H9 (cell line): ENCODE measurements around the gene SNX5. TPM values are rescaled to one million over a fixed set of nuclear protein-coding genes. Genes with fewer than 3 reads are reported as not detected.

Experiments used
- DNase-seq: peaks from one replicate; pipeline ENCODE4 v3.0.0-alpha.2; 2017
- H2AFZ ChIP-seq: one replicate; pipeline ENCODE4 v1.6.1; 2013; ENCODE audit warnings: mild to moderate bottlenecking, low read length, control low read depth, moderate library complexity
- H2AK5ac ChIP-seq: 2 replicates; pipeline ENCODE4 v1.6.1; 2013; ENCODE audit warnings: low read length, control low read depth, mixed read lengths; ENCODE audit not compliant: insufficient read length
- H2BK120ac ChIP-seq: one replicate; pipeline ENCODE4 v1.6.1; 2013; ENCODE audit warnings: low read depth, mild to moderate bottlenecking, low read length, control low read depth, inconsistent platforms; ENCODE audit not compliant: poor library complexity, severe bottlenecking
- H2BK12ac ChIP-seq: 2 replicates; pipeline ENCODE4 v1.6.1; 2013; ENCODE audit warnings: low read length, control low read depth, mixed read lengths, low read depth; ENCODE audit not compliant: insufficient read length
- H2BK15ac ChIP-seq: 2 replicates; pipeline ENCODE4 v1.6.1; 2013; ENCODE audit warnings: low read depth, low read length, control low read depth
- H2BK20ac ChIP-seq: one replicate; pipeline ENCODE4 v1.6.1; 2013; ENCODE audit warnings: low read depth, mild to moderate bottlenecking, low read length, control low read depth, inconsistent platforms; ENCODE audit not compliant: poor library complexity, severe bottlenecking
- H2BK5ac ChIP-seq: 2 replicates; pipeline ENCODE4 v1.6.1; 2013; ENCODE audit warnings: low read length, control low read depth, mixed read lengths; ENCODE audit not compliant: insufficient read length
- H3K14ac ChIP-seq: 2 replicates; pipeline ENCODE4 v1.6.1; 2013; ENCODE audit warnings: low read length, control low read depth; ENCODE audit not compliant: insufficient read depth
- H3K18ac ChIP-seq: 2 replicates; pipeline ENCODE4 v1.6.1; 2013; ENCODE audit warnings: low read depth, mild to moderate bottlenecking, mixed read lengths, low read length, control low read depth; ENCODE audit not compliant: insufficient read length
- H3K23ac ChIP-seq: 2 replicates; pipeline ENCODE4 v1.6.1; 2013; ENCODE audit warnings: low read length, control low read depth, mixed read lengths, low read depth; ENCODE audit not compliant: insufficient read length
- H3K23me2 ChIP-seq: 2 replicates; pipeline ENCODE4 v1.6.1; 2013; ENCODE audit warnings: low read depth, mild to moderate bottlenecking, mixed read lengths, low read length, control low read depth; ENCODE audit not compliant: insufficient read length, poor library complexity, severe bottlenecking
- H3K27ac ChIP-seq: 2 replicates; pipeline ENCODE4 v1.5.1; 2013; ENCODE audit warnings: low read length, control low read depth, mixed read lengths, low read depth; ENCODE audit not compliant: insufficient read length
- H3K27me3 ChIP-seq: 2 replicates; pipeline ENCODE4 v1.6.1; 2013; ENCODE audit warnings: low read length, control low read depth, inconsistent platforms; ENCODE audit not compliant: insufficient read depth
- H3K4ac ChIP-seq: 2 replicates; pipeline ENCODE4 v1.6.1; 2013; ENCODE audit warnings: low read depth, mild to moderate bottlenecking, control low read depth, inconsistent platforms, low read length, moderate library complexity
- H3K4me1 ChIP-seq: 2 replicates; pipeline ENCODE4 v1.6.1; 2013; ENCODE audit warnings: low read length, control low read depth, inconsistent platforms; ENCODE audit not compliant: insufficient read depth
- H3K4me2 ChIP-seq: 2 replicates; pipeline ENCODE4 v1.6.1; 2013; ENCODE audit warnings: low read length, control low read depth, mixed read lengths; ENCODE audit not compliant: insufficient read length, insufficient read depth
- H3K56ac ChIP-seq: 2 replicates; pipeline ENCODE4 v1.6.1; 2013; ENCODE audit warnings: low read depth, mild to moderate bottlenecking, mixed read lengths, low read length, control low read depth; ENCODE audit not compliant: insufficient read length
- H3K79me1 ChIP-seq: 2 replicates; pipeline ENCODE4 v1.6.1; 2013; ENCODE audit warnings: low read depth, mild to moderate bottlenecking, moderate library complexity, low read length, control low read depth, inconsistent platforms; ENCODE audit not compliant: insufficient read depth, poor library complexity, severe bottlenecking
- H3K79me2 ChIP-seq: 2 replicates; pipeline ENCODE4 v1.6.1; 2013; ENCODE audit warnings: low read length, control low read depth, inconsistent platforms; ENCODE audit not compliant: insufficient read depth
- H3K9ac ChIP-seq: 2 replicates; pipeline ENCODE4 v1.6.1; 2013; ENCODE audit warnings: low read length, control low read depth, mixed read lengths; ENCODE audit not compliant: insufficient read length; ENCODE audit errors: extremely low read depth
- H3K9me3 ChIP-seq: one replicate; pipeline ENCODE4 v1.6.1; 2013; ENCODE audit warnings: low read depth, low read length, inconsistent platforms; ENCODE audit not compliant: control insufficient read depth
- H3T11ph ChIP-seq: one replicate; pipeline ENCODE4 v1.6.1; 2013; ENCODE audit warnings: mild to moderate bottlenecking, low read length, control low read depth, inconsistent platforms
- H4K20me1 ChIP-seq: one replicate; pipeline ENCODE4 v1.6.1; 2013; ENCODE audit not compliant: control insufficient read depth, insufficient read length, insufficient read depth
- H4K5ac ChIP-seq: 2 replicates; pipeline ENCODE4 v1.6.1; 2013; ENCODE audit warnings: low read depth, mild to moderate bottlenecking, mixed read lengths, low read length, control low read depth; ENCODE audit not compliant: insufficient read length
- H4K8ac ChIP-seq: replicated peaks from 2 replicates; pipeline ENCODE4 v1.6.1; 2013; ENCODE audit warnings: low read length, control low read depth, mixed read lengths, low read depth; ENCODE audit not compliant: insufficient read length
- H4K91ac ChIP-seq: 2 replicates; pipeline ENCODE4 v1.6.1; 2013; ENCODE audit warnings: low read depth, mild to moderate bottlenecking, moderate library complexity, mixed read lengths, low read length, control low read depth; ENCODE audit not compliant: insufficient read length
- H3K27ac Mint-ChIP-seq, 3 experiments: 2 replicates in 2 of 3; 3 replicates in 1 of 3; pipeline ENCODE4 v1.8.0; 2020 to 2021; ENCODE audit warnings: mixed read lengths in 3 of 3, mild to moderate bottlenecking in 1 of 3, moderate library complexity in 1 of 3
- H3K27me3 Mint-ChIP-seq: 2 replicates; pipeline ENCODE4 v1.8.0; 2021; ENCODE audit warnings: low read depth, mild to moderate bottlenecking, moderate library complexity, mixed read lengths
- H3K36me3 Mint-ChIP-seq, 3 experiments: 2 replicates in 2 of 3; 3 replicates in 1 of 3; pipeline ENCODE4 v1.8.0; 2020 to 2021; ENCODE audit warnings: low read depth in 3 of 3, mixed read lengths in 3 of 3; ENCODE audit not compliant: insufficient read depth in 1 of 3
- H3K4me1 Mint-ChIP-seq, 2 experiments: 2 replicates each; pipeline ENCODE4 v1.8.0; 2020; ENCODE audit warnings: mixed read lengths in 2 of 2
- H3K4me3 Mint-ChIP-seq, 2 experiments: 2 replicates in 1 of 2; 3 replicates in 1 of 2; pipeline ENCODE4 v1.8.0; 2020 to 2021; ENCODE audit warnings: mild to moderate bottlenecking in 2 of 2, mixed read lengths in 2 of 2, moderate library complexity in 1 of 2
- H3K9me3 Mint-ChIP-seq, 2 experiments: 2 replicates in 1 of 2; 3 replicates in 1 of 2; pipeline ENCODE4 v1.8.0; 2020; ENCODE audit warnings: mild to moderate bottlenecking in 2 of 2, mixed read lengths in 2 of 2, moderate library complexity in 1 of 2
- WGBS: extraction: QIAGEN DNeasy Blood & Tissue Kit; methylation state at CpG from one replicate; pipeline ENCODE4 v1.1.7; 2013; ENCODE audit warnings: missing lambda C conversion rate, low lambda C conversion rate, mixed read lengths; ENCODE audit not compliant: insufficient read length; ENCODE audit errors: extremely low coverage; 5-methylcytosine and 5-hydroxymethylcytosine counted together
- total RNA-seq: library from RNA; stranded (reverse); gene quantifications from 2 replicates; pipeline ENCODE4 v1.2.1, GENCODE V29; 2021
- TF ChIP-seq, protein P1 (sequence below): fragments of 200-600 bp; sonication (generic); conservative IDR thresholded peaks from 3 replicates; pipeline ENCODE4 v1.8.0; 2021; ENCODE audit warnings: antibody characterized with exemption, mild to moderate bottlenecking

SNX5 gene
- total RNA-seq, 1 experiment from 2014 or later, result 194 TPM

DNA sequence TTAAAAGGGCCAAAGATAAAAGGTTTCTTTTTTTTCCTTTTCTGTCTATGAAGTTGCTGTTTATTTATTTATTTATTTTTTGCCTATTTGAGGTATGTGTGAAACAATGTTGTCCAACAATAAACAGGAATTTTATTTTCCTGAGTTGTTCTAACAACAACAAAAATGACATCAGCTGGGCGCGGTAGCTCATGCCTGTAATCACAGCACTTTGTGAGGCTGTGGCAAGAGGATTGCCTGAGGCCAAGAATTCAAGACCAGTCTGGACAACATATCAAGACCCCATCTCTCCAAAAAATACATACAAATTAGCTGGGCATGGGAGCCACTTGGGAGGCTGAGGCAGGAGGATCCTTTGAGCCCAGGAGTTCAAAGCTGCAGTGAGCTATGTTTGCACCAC lies 44.3 kb upstream of the SNX5 start:
- Histone ChIP-seq H2BK20ac (no peak overlapping the region), H3K23me2 (no peaks in the 10 kb centered on the region), H3K4me1 (no peaks in the 10 kb centered on the region), H3K27ac (no peak overlapping the region), H3K79me1 (no peaks in the 10 kb centered on the region), H3K56ac (no peak overlapping the region), H2BK120ac (no peak overlapping the region), H3K18ac (no peak overlapping the region), H4K91ac (no peak overlapping the region), H3K9ac (no peak overlapping the region), H2BK5ac (no peak overlapping the region), H3K79me2 (no peaks in the 10 kb centered on the region), H3K27me3 (no peaks in the 10 kb centered on the region), H3K4me2 (no peak overlapping the region), H4K20me1 (no peaks in the 10 kb centered on the region), H3K4ac (no peak overlapping the region), H4K8ac (no peak overlapping the region), H2BK12ac (no peak overlapping the region), H2AFZ (no peak overlapping the region), H3K23ac (no peak overlapping the region), H3T11ph (no peak overlapping the region), H3K14ac (no peak overlapping the region), H3K9me3 (no peaks in the 10 kb centered on the region), H4K5ac (no peak overlapping the region), H2BK15ac (no peak overlapping the region), H2AK5ac (no peak overlapping the region)
- no CpG with 5 or more reads among the region's 2 CpGs for WGBS
- peaks cover 7 to 11% (median 8%) of the 10 kb centered on the region in 3 experiments; a peak in 6 of 7 replicates for H3K36me3 Mint-ChIP-seq
- TF ChIP-seq, protein P1, sequence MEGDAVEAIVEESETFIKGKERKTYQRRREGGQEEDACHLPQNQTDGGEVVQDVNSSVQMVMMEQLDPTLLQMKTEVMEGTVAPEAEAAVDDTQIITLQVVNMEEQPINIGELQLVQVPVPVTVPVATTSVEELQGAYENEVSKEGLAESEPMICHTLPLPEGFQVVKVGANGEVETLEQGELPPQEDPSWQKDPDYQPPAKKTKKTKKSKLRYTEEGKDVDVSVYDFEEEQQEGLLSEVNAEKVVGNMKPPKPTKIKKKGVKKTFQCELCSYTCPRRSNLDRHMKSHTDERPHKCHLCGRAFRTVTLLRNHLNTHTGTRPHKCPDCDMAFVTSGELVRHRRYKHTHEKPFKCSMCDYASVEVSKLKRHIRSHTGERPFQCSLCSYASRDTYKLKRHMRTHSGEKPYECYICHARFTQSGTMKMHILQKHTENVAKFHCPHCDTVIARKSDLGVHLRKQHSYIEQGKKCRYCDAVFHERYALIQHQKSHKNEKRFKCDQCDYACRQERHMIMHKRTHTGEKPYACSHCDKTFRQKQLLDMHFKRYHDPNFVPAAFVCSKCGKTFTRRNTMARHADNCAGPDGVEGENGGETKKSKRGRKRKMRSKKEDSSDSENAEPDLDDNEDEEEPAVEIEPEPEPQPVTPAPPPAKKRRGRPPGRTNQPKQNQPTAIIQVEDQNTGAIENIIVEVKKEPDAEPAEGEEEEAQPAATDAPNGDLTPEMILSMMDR, result no peak
- no peak overlapping the region for H3K27ac Mint-ChIP-seq
- peaks cover under 1 to 2% of the 10 kb centered on the region in 2 experiments; a peak in 2 of 4 replicates for H3K4me1 Mint-ChIP-seq
- no peak for DNase-seq
- no peak overlapping the region for H3K4me3 Mint-ChIP-seq
- H3K27me3 Mint-ChIP-seq, result no peaks in the 10 kb centered on the region
- H3K9me3 Mint-ChIP-seq, result peaks cover 5 to 9% of the 10 kb centered on the region in 2 experiments
